Mucosa of rectum (tissue), 2 donors: Measurements from ENCODE around the gene SORCS2.

ENCODE experiments used
- H3K27ac ChIP-seq, 2 donors: one replicate each; pipeline ENCODE4 v1.7.0; 2013; ENCODE audit warnings: inconsistent platforms in 2 of 2, low read depth in 2 of 2, low read length in 2 of 2
- H3K27me3 ChIP-seq, 2 donors: one replicate each; pipeline ENCODE4 v1.7.0; 2013; ENCODE audit warnings: low read length in 2 of 2; ENCODE audit not compliant: control insufficient read depth in 2 of 2, insufficient read depth in 2 of 2
- H3K36me3 ChIP-seq, 2 donors: one replicate each; pipeline ENCODE4 v1.7.0; 2013; ENCODE audit warnings: low read length in 2 of 2; ENCODE audit not compliant: control insufficient read depth in 2 of 2, insufficient read depth in 2 of 2
- H3K4me1 ChIP-seq, 2 donors: one replicate each; pipeline ENCODE4 v1.7.0; 2013; ENCODE audit warnings: low read length in 2 of 2, mild to moderate bottlenecking in 1 of 2; ENCODE audit not compliant: control insufficient read depth in 2 of 2, insufficient read depth in 2 of 2
- H3K4me3 ChIP-seq, 2 donors: one replicate each; pipeline ENCODE4 v1.7.0; 2013; ENCODE audit warnings: low read length in 2 of 2
- H3K9ac ChIP-seq, 2 donors: one replicate each; pipeline ENCODE4 v1.7.0; 2013; ENCODE audit warnings: low read length in 2 of 2, low read depth in 1 of 2, mild to moderate bottlenecking in 1 of 2
- H3K9me3 ChIP-seq, 2 donors: one replicate each; pipeline ENCODE4 v1.7.0; 2013; ENCODE audit warnings: low read length in 2 of 2; ENCODE audit not compliant: control insufficient read depth in 2 of 2
- donor health status: healthy.
- donor health status: Normal muscosa, but diverticular disease.

The SORCS2 gene

GRCh38 chr4:7233601-7234000 is 41.3 kb downstream of the SORCS2 start:
- no peak overlapping the region for H3K9ac ChIP-seq
- no peak overlapping the region for H3K4me3 ChIP-seq
- no peaks in the 10 kb centered on the region for H3K36me3 ChIP-seq
- H3K9me3 ChIP-seq: peaks cover 2% of the 10 kb centered on the region in 2 donors
- no peaks in the 10 kb centered on the region for H3K4me1 ChIP-seq
- H3K27ac ChIP-seq: no peak overlapping the region
- H3K27me3 ChIP-seq: no peaks in the 10 kb centered on the region

- Histone ChIP-seq H3K27me3 (no peaks in the 10 kb centered on the region), H3K9me3 (peaks cover 2% of the 10 kb centered on the region in 2 donors), H3K4me1 (no peaks in the 10 kb centered on the region), H3K36me3 (no peaks in the 10 kb centered on the region), H3K4me3 (no peak overlapping the region), H3K9ac (no peak overlapping the region), H3K27ac (no peak overlapping the region)
Measured at GRCh38 chr4:7234355-7235029, 42.2 kb downstream of the SORCS2 start.

GRCh38 chr4:7235030-7235380 is 42.7 kb downstream of the SORCS2 start:
- H3K36me3 ChIP-seq: no peaks in the 10 kb centered on the region
- no peak overlapping the region for H3K27ac ChIP-seq
- no peaks in the 10 kb centered on the region for H3K27me3 ChIP-seq
- no peaks in the 10 kb centered on the region for H3K4me1 ChIP-seq
- H3K4me3 ChIP-seq: no peak overlapping the region
- H3K9ac ChIP-seq: no peak overlapping the region
- peaks cover 2% of the 10 kb centered on the region in 2 donors for H3K9me3 ChIP-seq

- Histone ChIP-seq H3K9me3 (peaks cover 2% of the 10 kb centered on the region in 2 donors), H3K36me3 (no peaks in the 10 kb centered on the region), H3K9ac (no peak overlapping the region), H3K27ac (no peak overlapping the region), H3K4me1 (no peaks in the 10 kb centered on the region), H3K27me3 (no peaks in the 10 kb centered on the region), H3K4me3 (no peak overlapping the region)
Measured at GRCh38 chr4:7236847-7237246, 44.5 kb downstream of the SORCS2 start.

GRCh38 chr4:7237873-7238272 is 45.5 kb downstream of the SORCS2 start:
- no peaks in the 10 kb centered on the region for H3K27me3 ChIP-seq
- H3K4me3 ChIP-seq: no peak overlapping the region
- no peaks in the 10 kb centered on the region for H3K36me3 ChIP-seq

GRCh38 chr4:7238300-7238960 is 46.1 kb downstream of the SORCS2 start:
- peaks cover 2% of the 10 kb centered on the region in 2 donors for H3K9me3 ChIP-seq
- no peaks in the 10 kb centered on the region for H3K4me1 ChIP-seq
- H3K4me3 ChIP-seq: no peak overlapping the region
- H3K27me3 ChIP-seq: no peaks in the 10 kb centered on the region
- H3K36me3 ChIP-seq: no peaks in the 10 kb centered on the region
- peak overlapping the region in 1 of 2 donors; percentile 22 for H3K27ac ChIP-seq
- no peak overlapping the region for H3K9ac ChIP-seq

More at GRCh38 chr4:7237873-7238272, 45.5 kb downstream of the SORCS2 start:
- Histone ChIP-seq H3K27ac (no peak overlapping the region), H3K9me3 (peaks cover 2% of the 10 kb centered on the region in 2 donors), H3K9ac (no peak overlapping the region), H3K4me1 (no peaks in the 10 kb centered on the region)

- Histone ChIP-seq H3K4me3 (no peak overlapping the region), H3K9me3 (peaks cover 2% of the 10 kb centered on the region in 2 donors), H3K9ac (no peak overlapping the region), H3K36me3 (no peaks in the 10 kb centered on the region), H3K27me3 (no peaks in the 10 kb centered on the region), H3K4me1 (no peaks in the 10 kb centered on the region), H3K27ac (no peak overlapping the region)
Measured at GRCh38 chr4:7239101-7239820, 46.9 kb downstream of the SORCS2 start.

GRCh38 chr4:7239844-7240243 is 47.5 kb downstream of the SORCS2 start:
- H3K36me3 ChIP-seq: no peaks in the 10 kb centered on the region
- H3K4me1 ChIP-seq: no peaks in the 10 kb centered on the region
- no peak overlapping the region for H3K9ac ChIP-seq
- no peak overlapping the region for H3K4me3 ChIP-seq
- no peak overlapping the region for H3K27ac ChIP-seq
- no peaks in the 10 kb centered on the region for H3K27me3 ChIP-seq
- H3K9me3 ChIP-seq: peaks cover 2% of the 10 kb centered on the region in 2 donors

- H3K27ac ChIP-seq: no peak overlapping the region
- H3K4me3 ChIP-seq: no peak overlapping the region
- peaks cover 2% of the 10 kb centered on the region in 2 donors for H3K9me3 ChIP-seq
- H3K9ac ChIP-seq: no peak overlapping the region
- H3K4me1 ChIP-seq: no peaks in the 10 kb centered on the region
- no peaks in the 10 kb centered on the region for H3K36me3 ChIP-seq
- H3K27me3 ChIP-seq: no peaks in the 10 kb centered on the region
Measured at GRCh38 chr4:7240306-7240705, 48.0 kb downstream of the SORCS2 start.

GRCh38 chr4:7241597-7242125 is 49.3 kb downstream of the SORCS2 start:
- Histone ChIP-seq H3K9ac (no peak overlapping the region), H3K4me1 (no peaks in the 10 kb centered on the region), H3K27ac (no peak overlapping the region), H3K9me3 (peaks cover 2% of the 10 kb centered on the region in 2 donors), H3K4me3 (no peak overlapping the region), H3K36me3 (no peaks in the 10 kb centered on the region), H3K27me3 (no peaks in the 10 kb centered on the region)
